HG03060 (cell line): ENCODE measurements around the gene RRP1.
A peak's percentile ranks its signal among the peaks of the same experiment; 100 is the strongest.

ENCODE experiments used
- ATAC-seq: cut with Tn5 transposase; IDR thresholded peaks from one replicate; pipeline ENCODE4 v1.9.1; 2021; ENCODE audit warnings: low read depth, moderate number of reproducible peaks; ENCODE audit not compliant: unreplicated experiment

Gene RRP1, protein sequence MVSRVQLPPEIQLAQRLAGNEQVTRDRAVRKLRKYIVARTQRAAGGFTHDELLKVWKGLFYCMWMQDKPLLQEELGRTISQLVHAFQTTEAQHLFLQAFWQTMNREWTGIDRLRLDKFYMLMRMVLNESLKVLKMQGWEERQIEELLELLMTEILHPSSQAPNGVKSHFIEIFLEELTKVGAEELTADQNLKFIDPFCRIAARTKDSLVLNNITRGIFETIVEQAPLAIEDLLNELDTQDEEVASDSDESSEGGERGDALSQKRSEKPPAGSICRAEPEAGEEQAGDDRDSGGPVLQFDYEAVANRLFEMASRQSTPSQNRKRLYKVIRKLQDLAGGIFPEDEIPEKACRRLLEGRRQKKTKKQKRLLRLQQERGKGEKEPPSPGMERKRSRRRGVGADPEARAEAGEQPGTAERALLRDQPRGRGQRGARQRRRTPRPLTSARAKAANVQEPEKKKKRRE

DNA sequence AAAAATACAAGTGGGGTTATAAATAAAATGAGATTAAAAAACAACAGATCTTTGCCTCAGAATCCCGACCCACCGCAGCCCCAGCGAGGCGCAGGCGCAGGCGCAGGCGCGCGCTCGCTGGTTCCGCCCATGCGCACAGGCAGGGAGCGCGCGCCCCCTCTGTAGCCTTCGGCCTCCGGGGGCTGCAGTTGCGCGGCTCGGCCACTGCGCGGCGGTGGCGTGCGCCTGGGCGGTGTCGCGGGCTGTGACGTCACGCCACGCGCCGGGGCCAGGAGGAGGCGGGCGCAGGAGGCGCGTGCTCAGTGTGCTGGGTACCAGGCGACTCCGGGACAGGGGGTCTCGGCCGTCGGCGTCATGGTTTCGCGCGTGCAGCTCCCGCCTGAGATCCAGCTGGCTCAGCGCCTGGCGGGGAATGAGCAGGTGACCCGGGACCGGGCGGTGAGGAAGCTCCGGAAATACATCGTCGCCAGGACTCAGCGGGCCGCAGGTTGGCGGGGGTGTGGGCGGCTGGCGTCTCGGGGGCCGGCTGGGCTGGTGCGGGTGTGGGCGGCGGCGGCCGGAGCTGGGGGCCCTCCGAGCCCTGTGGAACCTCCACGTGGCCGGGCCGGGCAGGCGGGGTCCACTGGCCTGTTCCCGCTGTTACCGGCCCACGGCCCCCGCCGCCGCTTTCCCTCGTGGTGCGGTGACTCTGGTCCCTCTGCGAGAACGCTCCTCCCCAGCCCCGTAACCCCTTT lies at the start of gene RRP1:
Gene RRP1, plus strand, starts transcription at position 302 of the 734 bp plus-strand sequence. Its CDS starts 53 bp downstream, at position 355.
- ATAC-seq: peak; percentile 71

DNA sequence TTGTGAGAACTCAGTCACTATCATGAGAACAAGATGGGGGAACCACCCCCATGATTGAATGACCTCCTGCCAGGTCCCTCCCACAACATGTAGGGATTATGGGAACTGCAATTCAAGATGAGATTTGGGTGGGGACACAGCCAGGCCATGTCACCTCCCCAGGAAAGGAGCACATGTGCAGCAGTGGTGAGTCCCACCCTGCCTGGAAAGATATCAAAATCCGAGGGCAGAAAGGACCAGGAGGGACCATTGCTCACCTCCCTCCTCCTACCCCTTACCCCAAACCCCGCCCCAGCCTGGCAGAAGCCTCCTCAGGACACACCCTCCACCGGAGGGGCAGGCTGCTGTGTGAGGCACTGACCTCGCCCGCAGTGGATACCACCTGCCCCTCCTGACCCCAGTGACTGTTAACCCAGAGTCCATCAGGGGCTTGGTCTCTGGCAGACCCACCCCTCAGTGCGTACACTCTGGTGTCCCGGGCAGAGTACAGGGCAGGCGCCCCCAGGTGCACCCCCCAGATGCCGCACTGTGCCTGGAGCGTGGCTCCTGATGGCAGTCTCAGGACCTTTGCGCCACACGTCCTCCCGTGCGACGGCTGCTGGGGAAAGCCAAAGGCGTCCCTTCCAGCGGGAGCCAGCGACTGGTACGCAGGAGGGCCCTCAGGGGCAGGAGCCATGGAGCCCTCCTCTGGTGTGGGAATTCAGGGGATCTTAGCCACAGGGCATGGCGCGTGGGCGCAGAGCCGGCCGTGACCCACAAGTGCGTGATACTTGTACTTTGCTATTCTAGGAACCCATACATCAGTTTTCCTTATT lies 49.5 kb upstream of the RRP1 start:
- no peak for ATAC-seq

DNA sequence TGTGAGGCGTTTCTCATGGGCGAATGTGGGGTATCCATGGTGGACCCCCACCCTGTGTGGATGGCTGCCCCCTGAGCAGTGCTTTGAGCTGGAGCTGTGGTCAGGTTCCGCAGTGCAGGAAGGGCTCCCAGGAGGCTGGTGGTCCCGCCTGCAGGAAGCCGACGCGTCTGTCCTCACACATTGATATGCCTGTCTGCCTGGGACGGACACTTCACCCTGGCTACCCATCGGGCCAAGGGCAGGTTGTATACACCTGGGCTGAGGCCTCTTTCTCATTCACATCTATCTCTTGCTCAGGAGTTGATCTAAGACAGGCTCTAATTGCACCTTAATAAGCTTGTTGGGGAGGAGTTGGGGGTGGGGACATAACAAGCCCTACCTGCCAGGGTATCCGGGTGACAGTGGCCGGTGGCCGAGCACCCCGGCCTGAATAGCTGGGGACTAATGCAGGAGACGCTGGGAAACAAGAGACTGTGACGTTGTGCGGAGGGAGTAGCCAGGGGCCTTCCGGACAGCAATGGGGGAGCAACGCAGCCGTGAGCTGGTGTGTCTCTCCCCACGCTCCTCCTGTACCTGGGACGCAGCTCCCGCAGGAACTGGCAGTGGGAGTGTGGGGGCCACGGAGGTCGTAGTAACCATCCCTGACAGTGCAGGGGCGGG lies 48.8 kb upstream of the RRP1 start:
- no peak for ATAC-seq

DNA sequence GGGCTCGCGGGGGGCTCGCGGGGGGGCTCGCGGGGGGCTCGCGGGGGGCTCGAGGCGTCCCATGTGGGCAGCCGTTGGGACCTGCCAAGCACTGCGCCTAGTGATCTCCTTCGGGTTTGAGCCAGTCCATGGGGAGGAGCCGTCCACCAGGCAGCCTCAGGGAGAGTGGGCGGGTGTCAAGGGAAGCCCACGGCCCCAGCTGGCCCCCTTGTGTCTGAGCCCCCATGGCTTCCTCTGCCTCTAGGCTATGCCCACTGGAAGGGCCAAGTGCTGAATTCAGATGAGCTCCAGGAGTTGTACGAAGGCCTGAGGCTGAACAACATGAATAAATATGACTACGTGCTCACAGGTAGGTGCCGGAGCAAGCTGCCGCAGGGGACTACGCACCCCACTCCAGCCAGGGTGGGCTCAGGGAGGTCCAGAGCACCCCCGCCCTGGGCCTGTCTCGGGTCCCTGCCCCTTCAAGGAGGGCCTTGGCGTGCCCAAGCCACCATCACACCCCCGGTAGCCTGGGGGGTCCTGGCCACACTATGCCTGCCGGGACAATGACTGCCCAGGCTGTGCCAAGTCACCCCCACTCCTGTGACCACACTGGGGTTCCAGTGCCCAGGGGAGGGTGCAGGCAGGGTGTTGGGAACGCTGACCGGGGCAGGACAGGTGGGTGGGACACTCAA lies 47.8 kb upstream of the RRP1 start:
- no peak for ATAC-seq

DNA sequence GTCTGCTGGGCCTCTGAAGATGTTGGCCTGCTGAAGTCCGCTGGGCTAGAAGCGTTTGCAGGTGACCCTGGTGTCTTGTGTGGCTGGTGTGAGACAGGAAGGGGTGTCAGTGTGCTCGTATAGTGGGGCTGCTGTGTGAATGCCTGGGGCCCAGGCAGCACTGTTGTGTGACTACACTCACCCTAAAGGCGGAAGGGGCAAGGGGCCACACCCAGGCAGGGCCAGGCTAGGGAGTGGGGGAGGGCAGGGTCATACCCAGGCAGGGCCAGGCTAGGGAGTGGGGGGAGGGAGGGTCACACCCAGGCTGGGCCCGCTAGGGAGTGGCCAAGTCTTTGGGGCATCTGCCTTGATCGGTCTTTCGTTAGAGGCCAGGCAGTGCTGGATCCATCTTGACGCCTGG lies 45.4 kb upstream of the RRP1 start:
- ATAC-seq: no peak

DNA sequence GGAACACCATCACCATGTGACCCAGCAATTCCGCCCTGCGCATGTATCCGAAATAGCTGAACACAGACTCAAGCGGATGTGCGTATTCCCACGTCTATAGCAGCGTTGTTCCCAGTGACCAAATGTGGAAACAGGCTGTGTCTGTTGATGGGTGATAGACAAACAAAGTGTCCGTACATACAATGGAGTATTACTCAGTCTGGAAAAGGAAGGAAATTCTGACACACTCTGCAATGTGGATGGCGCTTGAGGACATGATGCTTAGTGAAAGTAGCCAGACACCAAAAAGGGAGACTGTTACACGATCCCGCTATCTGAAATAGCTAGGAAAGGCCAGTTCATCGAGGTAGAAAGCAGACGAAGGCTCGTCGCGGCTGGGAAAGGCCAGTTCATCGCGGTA lies 44.7 kb upstream of the RRP1 start:
- ATAC-seq: no peak

DNA sequence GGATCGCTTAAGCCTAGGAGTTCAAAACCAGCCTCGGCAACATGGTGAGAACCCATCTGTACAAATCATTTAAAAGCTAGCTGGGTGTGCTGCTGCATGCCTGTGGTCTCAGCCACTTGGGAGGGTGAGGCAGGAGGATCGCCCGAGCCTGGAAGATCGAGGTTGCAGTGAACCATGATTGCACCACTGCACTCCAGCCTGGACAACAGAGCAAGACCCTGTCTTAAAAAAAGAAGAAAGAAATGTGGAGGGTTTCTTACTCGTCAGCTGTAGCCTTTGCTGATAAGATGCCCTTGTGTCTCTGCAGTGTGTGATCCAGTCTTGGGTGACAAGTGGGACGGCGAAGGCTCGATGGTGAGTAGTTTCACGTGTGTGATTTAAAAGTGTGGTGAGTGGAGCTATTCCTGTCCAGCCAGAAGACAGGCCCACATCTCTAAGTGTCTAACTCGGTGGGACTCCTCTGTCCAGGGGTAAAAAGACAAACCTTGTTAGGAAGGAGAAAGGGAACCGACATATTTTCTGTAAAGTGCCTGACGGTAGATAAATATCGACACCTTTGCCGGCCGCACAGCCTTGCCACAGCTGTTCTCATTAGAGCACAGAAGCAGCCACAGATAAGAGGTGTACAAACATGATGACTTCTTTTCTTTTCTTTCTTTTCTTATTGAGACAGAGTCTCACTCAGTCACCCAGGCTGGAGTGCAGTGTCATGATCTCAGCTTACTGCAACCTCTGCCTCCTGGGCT lies 43.4 kb upstream of the RRP1 start:
- no peak for ATAC-seq

DNA sequence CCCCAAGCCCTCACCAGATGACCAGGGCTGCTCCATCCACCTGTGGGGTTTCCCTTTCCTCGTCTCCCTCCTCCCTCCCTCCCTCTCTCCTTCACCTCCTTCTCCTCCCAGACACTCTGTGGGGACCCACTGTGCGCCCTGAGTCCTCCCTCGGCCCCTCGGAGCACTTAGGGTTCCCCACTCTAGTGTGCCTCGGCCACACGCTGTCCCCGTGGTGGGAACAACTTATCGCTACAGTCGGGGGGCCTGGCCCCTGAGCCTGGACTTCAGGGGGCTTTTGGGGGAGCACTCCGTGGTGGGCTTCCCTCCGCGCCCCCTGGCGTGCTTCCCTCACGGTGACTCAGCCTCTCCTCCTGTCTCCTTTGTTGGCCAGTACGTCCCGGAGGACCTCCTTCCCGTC lies 40.8 kb upstream of the RRP1 start:
- no peak for ATAC-seq

DNA sequence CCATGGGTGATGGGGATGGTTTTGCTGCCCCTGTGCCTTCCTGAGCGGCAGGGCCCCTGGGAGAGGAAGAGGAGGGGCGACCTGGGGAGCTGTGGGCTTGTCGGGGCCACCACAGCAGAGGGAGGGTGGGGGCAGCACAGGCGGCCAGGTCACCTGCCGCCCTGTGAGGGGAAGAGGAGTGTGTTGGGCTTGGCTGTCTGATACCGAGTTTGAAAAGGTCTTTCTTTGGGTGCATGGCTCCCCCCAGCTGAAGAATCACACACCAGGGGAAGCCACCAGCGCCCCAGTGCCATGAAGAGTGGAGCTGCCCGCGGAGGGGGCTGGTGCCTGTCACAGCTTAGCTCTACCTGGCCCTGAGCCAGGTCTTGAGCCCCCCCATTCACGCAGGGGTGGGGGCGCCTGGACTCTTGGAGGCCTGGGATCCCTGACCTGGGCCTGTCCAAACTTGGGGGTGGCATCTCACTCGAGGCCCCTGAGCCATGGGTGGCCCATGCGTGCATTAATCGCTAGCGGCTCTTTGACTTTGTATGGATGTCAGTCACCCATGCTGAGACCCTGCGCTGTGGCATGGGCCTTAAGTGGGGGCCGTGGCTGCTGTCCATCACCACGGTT lies 39.6 kb upstream of the RRP1 start:
- no peak for ATAC-seq

DNA sequence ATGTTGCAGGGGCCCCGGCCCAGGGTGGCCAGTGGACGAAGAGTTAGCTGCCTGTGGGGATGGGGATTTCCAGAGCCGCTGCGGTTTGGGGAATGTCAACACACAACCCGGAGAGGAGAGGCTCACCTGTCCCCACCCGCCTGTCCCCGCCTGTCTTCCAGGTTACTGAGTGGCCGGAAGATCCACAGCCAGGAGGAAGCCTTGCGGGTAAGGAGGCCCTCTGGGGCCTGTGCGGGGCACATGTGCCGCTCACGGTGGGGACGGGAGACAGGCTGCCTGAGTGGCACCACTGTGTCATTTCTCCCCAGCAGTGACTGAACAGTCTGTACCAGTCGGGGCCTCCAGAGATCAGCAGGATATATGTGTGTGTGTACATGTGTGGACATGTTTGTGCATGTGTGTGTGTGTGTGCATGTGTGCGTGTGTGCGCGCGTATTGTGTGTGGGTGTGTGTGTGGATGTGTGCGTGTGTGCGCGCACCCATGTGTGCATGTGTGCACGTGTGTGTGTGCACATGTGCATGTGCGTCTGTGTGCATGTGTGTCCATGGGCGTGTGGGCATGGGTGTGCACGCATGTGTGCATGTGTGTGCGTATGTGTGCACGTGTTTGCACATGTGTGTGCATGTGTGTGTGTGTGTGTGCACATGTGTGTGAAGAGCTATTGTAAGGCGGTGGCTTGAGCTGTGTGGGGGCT lies 38.9 kb upstream of the RRP1 start:
- no peak for ATAC-seq

DNA sequence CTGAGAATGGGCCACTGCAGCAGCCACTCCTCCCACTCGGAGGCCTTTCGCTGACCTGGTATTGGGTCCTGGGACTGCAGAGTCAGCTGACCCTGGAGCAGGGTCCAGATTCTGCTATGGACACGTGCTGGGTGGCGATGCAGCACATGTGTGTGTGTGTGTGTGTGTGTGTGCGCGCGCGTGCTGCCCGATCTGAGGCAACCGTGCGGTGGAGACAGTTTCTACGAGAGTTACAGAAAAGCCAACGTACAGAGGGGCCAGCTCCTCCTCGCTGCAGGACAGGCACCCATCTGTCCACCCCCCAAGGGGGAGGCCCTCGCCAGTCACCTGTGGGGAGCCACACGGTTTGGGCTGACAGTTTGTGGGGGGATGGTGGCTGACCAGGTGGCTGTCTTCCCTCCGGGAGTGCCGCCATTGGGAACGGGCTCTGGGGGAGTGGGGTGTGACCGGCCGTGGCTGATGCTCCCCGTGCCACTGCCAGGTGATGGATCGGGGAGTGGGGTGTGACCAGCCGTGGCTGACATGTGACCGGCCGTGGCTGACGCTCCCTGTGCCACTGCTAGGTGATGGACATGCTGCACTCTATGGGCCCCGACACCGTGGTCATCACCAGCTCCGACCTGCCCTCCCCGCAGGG lies 37.3 kb upstream of the RRP1 start:
- ATAC-seq: no peak

DNA sequence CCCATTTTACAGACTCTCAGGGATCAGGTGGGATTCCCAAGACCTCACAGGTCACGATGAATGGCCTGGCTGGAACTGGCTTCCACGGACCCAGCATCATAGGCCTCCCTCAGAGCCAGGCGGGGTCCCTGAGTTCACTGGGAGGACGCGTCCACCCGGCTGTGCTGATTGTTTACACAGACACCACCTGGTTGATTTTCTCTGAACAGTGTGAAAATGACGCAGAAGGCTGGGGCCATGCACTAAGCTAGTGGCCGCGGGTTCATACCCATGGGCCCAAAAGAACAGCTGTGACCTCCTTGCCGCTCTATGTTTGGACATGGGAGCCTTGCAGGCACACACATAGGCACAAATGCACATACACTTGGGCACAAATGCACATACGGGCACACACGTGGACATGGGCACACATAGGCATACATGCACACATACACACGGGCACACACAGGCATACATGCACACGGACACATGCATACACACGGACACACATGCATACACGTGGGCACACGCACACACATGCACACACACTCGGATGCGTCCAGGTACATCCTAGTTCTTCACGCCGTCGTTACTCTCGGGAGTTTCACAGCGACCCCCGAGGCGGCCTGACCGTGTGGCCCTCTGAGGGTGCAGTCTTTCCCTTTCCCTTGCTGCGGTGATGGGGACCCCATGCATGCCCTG lies 36.5 kb upstream of the RRP1 start:
- ATAC-seq: no peak

DNA sequence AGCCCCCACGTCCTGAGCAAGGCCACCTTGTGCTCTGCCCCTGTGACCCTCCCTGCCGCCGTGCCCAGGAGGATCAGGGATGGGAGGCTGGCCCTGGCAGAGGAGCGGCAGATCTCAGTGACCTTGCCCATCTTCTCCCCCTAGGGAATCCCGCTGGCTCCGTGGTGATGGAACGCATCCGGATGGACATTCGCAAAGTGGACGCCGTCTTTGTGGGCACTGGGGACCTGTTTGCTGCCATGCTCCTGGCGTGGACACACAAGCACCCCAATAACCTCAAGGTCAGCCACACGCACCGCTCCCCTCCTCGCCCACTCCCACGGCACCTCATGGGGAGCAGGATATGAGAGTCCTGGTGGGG lies 36.0 kb upstream of the RRP1 start:
- no peak for ATAC-seq

DNA sequence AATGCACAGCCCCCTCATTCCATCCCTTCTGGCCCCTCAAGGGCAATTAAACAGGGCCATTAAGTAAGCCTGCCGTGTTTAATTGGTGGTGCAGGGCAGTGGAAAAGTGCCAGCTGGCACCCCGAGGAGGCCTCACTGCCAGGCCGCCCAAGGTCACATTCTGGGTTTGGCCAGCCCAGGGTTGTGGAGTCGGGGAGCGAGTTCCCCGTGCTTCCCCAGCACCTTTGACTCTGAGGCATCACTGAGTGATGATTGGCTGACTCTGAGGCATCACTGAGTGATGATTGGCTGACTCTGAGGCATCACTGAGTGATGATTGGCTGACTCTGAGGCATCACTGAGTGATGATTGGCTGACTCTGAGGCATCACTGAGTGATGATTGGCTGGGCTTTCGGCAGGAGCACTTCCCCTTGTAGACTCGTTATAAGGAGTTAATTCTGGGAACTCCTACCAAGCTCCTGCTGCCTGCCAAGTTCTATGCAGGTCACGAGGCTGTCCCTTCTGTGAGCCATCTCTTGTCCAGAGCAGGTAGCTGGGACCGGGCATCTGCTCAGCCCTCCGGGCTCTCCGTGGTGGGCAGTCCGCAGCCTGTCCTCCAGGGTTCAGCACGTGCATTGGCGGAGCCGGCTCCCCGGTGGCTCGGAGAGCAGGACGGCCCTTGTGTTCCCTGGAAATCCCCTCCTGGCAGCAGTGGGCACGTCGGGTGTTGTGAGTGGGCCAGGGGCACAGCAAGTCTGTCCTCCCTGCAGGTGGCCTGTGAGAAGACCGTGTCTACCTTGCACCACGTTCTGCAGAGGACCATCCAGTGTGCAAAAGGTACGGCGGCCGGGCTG lies 34.2 kb upstream of the RRP1 start:
- ATAC-seq: no peak

DNA sequence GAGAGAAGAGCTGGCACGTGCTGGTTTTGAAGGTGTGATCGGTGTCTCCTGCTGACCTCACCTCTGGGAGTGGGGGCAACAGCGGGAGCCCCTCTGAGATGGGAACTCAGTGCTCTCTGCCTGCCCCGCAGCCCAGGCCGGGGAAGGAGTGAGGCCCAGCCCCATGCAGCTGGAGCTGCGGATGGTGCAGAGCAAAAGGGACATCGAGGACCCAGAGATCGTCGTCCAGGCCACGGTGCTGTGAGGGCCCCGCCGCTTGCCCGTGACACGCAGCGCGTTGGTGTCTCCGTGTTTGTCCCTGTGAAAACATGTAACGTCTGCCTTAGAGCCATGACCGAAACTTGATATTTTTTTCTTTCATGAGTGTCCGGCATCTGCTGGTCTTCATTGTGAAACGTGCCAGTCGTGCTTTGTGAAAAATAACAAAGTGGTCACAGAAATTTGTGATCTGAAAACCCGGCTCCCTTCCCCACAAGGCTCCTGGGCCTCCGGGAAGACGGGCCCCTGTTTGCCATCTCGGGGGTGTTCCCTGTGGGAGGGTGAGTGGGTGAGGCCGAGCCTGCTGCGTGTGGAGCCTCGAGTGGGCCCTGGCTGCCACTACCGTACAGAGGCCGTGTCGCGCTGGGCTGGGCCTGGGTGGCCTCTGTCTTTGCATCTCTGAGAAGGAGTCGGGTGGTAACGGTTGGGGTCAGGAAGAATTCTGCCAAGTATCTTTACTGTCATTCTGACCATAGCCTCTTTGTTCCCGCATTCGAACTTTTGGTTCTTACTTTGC lies 33.4 kb upstream of the RRP1 start:
- no peak for ATAC-seq

DNA sequence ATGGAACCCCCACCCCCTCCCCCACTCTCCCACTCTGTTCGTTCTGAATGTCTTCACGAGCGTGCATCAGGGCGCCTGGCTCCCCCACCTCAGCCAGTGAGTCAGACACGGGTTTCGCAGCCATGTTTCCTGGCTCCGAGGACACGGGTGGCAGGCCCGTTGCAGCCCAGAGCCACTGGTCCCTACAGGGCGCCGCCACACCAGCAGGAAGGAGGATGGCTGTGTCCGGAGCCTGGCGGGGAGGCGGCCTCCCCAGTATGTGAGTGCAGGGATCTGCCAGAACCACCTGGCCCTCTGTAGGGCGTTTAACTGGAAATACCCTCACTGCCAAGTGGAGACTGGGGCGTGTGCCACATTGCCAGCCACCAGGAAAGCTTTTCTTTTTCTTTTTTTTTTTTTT lies 31.8 kb upstream of the RRP1 start:
- ATAC-seq: no peak
